ENCODE measurements around the gene CX3CL1.

DNA sequence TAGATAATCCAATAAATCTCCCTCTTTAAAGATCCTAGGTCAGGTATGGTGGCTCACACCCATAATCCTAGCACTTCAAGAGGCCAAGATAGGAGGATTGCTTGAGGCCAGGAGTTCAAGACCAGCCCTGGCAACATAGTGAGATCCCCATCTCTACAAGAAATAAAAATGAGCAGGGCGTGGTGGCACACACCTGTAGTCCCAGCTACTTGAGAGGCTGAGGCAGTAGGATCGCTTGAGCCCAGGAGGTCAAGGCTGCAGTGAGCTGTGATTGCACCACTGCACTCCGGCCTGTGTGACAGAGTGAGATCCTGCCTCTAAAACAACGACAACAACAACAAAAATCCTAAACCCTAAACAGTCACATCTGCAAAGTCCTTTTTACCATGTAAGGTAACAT is 15.7 kb upstream of the CX3CL1 start:
- TF ChIP-seq STAT3 (IDR thresholded peaks at IDR 0.05; ENCODE audit: low read depth, low read length) (no peak), RELA (IDR thresholded peaks at IDR 0.05; ENCODE audit: borderline replicate concordance, partially characterized antibody) (no peak), RAD51 (IDR thresholded peaks at IDR 0.05) (no peak), BRCA1 (IDR thresholded peaks at IDR 0.05; ENCODE audit: low read depth, low read length) (no peak), NRF1 (conservative IDR thresholded peaks at IDR 0.05; ENCODE audit: low read depth, low read length) (no peak), DPF2 (IDR thresholded peaks at IDR 0.05) (no peak), POLR2A (IDR thresholded peaks at IDR 0.05; ENCODE audit: low read depth, low read length) (no peak), HDGF (IDR thresholded peaks at IDR 0.05) (no peak), POLR2AphosphoS2 (IDR thresholded peaks at IDR 0.05; ENCODE audit: low read depth, low read length) (no peak), GABPA (IDR thresholded peaks at IDR 0.05; ENCODE audit: low read depth) (no peak), ZNF274 (IDR thresholded peaks at IDR 0.05; ENCODE audit: insufficient read depth, insufficient read length) (no peak)
- TF ChIP-seq, protein P1, sequence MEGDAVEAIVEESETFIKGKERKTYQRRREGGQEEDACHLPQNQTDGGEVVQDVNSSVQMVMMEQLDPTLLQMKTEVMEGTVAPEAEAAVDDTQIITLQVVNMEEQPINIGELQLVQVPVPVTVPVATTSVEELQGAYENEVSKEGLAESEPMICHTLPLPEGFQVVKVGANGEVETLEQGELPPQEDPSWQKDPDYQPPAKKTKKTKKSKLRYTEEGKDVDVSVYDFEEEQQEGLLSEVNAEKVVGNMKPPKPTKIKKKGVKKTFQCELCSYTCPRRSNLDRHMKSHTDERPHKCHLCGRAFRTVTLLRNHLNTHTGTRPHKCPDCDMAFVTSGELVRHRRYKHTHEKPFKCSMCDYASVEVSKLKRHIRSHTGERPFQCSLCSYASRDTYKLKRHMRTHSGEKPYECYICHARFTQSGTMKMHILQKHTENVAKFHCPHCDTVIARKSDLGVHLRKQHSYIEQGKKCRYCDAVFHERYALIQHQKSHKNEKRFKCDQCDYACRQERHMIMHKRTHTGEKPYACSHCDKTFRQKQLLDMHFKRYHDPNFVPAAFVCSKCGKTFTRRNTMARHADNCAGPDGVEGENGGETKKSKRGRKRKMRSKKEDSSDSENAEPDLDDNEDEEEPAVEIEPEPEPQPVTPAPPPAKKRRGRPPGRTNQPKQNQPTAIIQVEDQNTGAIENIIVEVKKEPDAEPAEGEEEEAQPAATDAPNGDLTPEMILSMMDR (IDR thresholded peaks at IDR 0.05 in 2 of 3, conservative IDR thresholded peaks at IDR 0.05 in 1 of 3; ENCODE audit: control insufficient read depth in 2 of 3, extremely low read depth in 1 of 3, insufficient read depth in 1 of 3, low read depth in 3 of 3, low read length in 3 of 3), result no peak
- TF ChIP-seq, protein P2, sequence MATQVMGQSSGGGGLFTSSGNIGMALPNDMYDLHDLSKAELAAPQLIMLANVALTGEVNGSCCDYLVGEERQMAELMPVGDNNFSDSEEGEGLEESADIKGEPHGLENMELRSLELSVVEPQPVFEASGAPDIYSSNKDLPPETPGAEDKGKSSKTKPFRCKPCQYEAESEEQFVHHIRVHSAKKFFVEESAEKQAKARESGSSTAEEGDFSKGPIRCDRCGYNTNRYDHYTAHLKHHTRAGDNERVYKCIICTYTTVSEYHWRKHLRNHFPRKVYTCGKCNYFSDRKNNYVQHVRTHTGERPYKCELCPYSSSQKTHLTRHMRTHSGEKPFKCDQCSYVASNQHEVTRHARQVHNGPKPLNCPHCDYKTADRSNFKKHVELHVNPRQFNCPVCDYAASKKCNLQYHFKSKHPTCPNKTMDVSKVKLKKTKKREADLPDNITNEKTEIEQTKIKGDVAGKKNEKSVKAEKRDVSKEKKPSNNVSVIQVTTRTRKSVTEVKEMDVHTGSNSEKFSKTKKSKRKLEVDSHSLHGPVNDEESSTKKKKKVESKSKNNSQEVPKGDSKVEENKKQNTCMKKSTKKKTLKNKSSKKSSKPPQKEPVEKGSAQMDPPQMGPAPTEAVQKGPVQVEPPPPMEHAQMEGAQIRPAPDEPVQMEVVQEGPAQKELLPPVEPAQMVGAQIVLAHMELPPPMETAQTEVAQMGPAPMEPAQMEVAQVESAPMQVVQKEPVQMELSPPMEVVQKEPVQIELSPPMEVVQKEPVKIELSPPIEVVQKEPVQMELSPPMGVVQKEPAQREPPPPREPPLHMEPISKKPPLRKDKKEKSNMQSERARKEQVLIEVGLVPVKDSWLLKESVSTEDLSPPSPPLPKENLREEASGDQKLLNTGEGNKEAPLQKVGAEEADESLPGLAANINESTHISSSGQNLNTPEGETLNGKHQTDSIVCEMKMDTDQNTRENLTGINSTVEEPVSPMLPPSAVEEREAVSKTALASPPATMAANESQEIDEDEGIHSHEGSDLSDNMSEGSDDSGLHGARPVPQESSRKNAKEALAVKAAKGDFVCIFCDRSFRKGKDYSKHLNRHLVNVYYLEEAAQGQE (IDR thresholded peaks at IDR 0.05; ENCODE audit: low read depth, low read length), result no peak
- TF ChIP-seq, protein P3, sequence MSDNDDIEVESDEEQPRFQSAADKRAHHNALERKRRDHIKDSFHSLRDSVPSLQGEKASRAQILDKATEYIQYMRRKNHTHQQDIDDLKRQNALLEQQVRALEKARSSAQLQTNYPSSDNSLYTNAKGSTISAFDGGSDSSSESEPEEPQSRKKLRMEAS (IDR thresholded peaks at IDR 0.05; ENCODE audit: low read depth, low read length), result no peak
